GM18907 (cell line): ENCODE measurements around the gene LHX3.

Experiments
- ATAC-seq: cut with Tn5 transposase; IDR thresholded peaks from one replicate; pipeline ENCODE4 v1.9.1; 2021; ENCODE audit warnings: mild to moderate bottlenecking, moderate library complexity; ENCODE audit not compliant: unreplicated experiment

LHX3 gene

GRCh38 chr9:136193891-136194279 is 11.0 kb downstream of the LHX3 start:
- ATAC-seq: no peak

- ATAC-seq: no peak
Observed at GRCh38 chr9:136193127-136193890, 11.6 kb downstream of the LHX3 start.

- no peak for ATAC-seq
Observed at GRCh38 chr9:136192289-136193126, 12.4 kb downstream of the LHX3 start.

GRCh38 chr9:136191960-136192286 is 13.0 kb downstream of the LHX3 start:
- no peak for ATAC-seq

- ATAC-seq: no peak
Observed at GRCh38 chr9:136191099-136191959, 13.6 kb downstream of the LHX3 start.

- ATAC-seq: no peak
Observed at GRCh38 chr9:136190656-136191055, 14.3 kb downstream of the LHX3 start.

GRCh38 chr9:136190237-136190601 is 14.7 kb downstream of the LHX3 start:
- no peak for ATAC-seq

- no peak for ATAC-seq
Observed at GRCh38 chr9:136189394-136190236, 15.3 kb downstream of the LHX3 start.

- no peak for ATAC-seq
Observed at GRCh38 chr9:136187683-136188586, 17.0 kb downstream of the LHX3 start.

GRCh38 chr9:136187197-136187596 is 17.7 kb downstream of the LHX3 start:
- no peak for ATAC-seq

- ATAC-seq: no peak
Observed at GRCh38 chr9:136186386-136186785, 18.5 kb downstream of the LHX3 start.

GRCh38 chr9:136185596-136186366 is 19.1 kb downstream of the LHX3 start:
- no peak for ATAC-seq

- no peak for ATAC-seq
Observed at GRCh38 chr9:136185066-136185465, 19.9 kb downstream of the LHX3 start.

GRCh38 chr9:136182850-136183422 is 22.0 kb downstream of the LHX3 start:
- no peak for ATAC-seq

- ATAC-seq: no peak
Observed at GRCh38 chr9:136182420-136182787, 22.5 kb downstream of the LHX3 start.

GRCh38 chr9:136181784-136182419 is 23.0 kb downstream of the LHX3 start:
- ATAC-seq: no peak

GRCh38 chr9:136180586-136180985 is 24.3 kb downstream of the LHX3 start:
- no peak for ATAC-seq

GRCh38 chr9:136179761-136180160 is 25.2 kb downstream of the LHX3 start:
- ATAC-seq: no peak
